Stimulated activated CD8-positive, alpha-beta memory T cell treated with anti-CD3 and anti-CD28 coated beads, Interleukin-7, amount 100 ng/mL, for 48 hours (primary cell): ENCODE results near the gene ESM1.
A peak's percentile ranks its signal among the peaks of the same experiment; 100 is the strongest.

Source experiments
- DNase-seq, 2 donors: peaks; one replicate each; pipeline ENCODE4 v3.0.0-alpha.2; 2020; ENCODE audit warnings: low read depth in 1 of 2; ENCODE audit errors: extremely low read depth in 1 of 2

Gene ESM1

GRCh38 chr5:54988218-54988617 lies 2.8 kb upstream of the ESM1 start:
- DNase-seq, result no peak

DNA sequence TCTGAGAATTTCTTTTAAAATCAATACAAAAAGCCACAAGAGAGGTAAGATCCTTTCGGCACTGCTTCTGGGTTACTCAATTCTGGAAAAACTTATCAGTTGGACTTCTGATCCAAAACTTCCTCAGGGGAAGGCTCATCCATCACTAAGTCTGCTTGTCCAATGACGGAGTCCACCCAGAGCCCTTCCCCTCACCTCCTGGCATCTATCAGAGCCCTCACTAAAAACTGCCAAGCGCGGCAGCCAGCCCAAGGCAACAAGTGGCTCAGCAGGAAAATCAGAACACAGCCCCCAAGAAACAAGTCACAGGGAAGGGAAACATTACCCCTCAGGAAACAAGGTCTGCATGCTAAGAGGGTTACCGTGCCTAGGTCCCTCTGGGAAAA lies 869 bp upstream of the ESM1 start:
- DNase-seq, result no peak

- no peak for DNase-seq
Measured at GRCh38 chr5:54981928-54982327, 3.5 kb downstream of the ESM1 start.

- no peak for DNase-seq
Measured at GRCh38 chr5:54975701-54976100, 9.7 kb downstream of the ESM1 start.

DNA sequence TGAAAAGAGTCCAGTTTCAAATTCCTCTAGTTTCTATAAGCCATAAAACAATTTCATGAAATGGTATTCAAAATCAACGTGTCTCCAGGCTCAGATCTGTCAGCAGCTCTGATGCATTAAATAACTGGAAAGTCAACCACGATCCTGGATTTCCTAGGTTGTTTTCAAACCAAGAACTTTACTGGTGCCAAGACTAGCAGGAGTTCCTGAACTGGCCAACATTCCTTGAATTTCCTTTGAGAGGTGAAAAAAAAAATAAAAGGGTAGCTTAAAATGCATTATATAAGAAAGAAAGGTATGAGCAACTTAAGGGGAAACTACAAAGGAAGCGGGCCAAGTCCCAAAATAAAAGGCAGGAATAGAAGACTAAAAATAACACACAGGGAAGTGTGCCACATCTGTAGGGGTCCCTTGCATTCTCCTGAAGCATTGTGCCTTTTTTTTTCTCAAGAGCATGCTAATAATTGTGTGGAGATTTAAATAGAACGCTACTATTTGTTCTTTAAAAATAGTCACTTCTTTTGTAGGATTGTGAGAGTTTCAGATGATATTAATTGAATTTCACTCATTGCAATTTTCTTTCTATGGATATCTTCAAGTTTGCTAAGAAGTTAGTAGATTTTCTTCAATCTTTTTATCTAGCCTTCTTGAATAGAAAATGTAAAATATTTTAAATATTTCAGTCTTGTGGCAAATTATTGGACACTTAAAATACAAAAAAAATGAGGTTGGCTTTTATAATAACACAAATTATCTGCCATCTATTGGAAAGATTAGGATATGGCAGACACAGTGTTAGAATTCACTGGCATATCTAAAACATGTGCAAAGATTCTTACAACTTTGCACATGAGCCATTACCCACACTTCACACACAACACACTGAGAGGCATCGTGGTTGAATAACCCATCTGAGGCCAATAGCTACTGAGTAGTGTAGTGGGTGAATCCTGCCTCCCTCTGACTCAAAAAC lies 15.3 kb downstream of the ESM1 start:
- DNase-seq, result no peak

DNA sequence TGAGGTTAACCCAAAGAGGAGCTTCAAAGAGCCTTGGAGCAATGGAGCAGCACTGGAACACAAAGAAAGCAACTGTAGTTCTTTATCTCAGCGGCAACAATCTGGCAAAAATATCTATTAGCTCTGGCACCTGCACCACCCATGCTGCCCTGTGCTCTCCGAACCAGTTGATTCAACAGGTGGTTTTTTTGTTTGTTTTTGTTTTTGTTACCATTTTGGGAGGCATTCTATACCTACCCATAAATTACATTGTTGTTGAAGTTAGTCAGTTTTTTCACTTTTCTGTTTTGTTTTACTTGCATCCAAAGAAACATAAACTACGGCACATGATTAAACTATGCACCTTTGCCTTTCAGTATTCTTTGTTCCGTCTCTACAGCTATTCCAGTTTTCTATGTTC lies 16.2 kb downstream of the ESM1 start:
- no peak for DNase-seq

DNA sequence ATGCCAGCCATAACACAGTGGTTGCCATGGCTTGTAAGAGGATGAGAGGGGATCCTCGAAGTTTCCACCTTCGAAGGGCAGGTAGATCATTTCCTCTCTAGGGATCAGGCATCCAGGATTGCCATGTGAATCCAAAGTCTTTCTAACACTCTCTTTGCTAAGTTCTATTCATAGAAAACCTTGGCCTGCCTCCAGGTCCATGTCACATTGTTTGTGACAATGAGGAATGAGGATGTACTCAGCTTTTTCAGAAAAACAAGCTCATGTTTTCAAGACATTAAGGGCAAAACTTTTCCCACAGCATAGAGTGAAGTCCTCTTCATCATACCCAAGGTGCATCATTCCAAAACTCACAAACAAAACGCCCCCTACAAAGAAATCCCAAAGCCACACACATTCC lies 19.6 kb downstream of the ESM1 start:
- no peak for DNase-seq

GRCh38 chr5:54964405-54964804 lies 21.0 kb downstream of the ESM1 start:
- DNase-seq, result no peak

DNA sequence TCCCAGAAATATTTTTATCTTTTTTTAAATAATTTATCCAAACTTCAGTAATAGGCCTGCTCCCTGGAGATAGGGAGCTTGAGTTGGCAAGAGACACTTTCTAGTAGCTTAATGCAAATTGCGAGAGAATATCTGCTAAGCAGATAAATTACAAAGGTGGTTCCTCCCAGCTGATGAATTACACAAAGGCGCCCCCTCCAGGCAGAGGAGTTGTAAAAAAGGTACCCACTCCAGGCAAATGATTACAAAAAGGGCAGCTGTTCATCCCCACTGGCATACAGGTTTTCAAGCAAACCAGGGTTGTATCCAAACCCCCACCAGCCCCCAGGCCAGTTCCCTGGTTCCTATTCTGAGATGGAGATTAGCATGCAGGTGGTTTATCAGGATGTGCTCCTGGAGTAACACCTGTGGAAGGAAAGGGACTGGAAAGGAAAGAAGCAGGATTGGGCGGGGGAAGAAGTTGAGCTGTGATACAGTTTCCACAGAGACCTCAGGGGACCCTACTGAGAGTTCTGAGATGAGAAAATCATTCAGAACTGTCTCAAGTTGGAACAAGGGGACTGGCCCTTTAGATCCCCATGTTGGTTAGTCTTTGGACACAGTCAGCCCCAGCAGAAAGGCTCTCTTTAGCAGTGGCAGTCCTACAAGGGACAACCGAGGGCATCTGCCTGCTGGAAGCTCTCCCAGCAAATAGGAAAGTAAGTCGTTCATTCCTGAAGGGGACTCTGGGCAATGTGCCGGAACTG lies 25.5 kb downstream of the ESM1 start:
- peak; percentile 16 to 35 for DNase-seq

DNA sequence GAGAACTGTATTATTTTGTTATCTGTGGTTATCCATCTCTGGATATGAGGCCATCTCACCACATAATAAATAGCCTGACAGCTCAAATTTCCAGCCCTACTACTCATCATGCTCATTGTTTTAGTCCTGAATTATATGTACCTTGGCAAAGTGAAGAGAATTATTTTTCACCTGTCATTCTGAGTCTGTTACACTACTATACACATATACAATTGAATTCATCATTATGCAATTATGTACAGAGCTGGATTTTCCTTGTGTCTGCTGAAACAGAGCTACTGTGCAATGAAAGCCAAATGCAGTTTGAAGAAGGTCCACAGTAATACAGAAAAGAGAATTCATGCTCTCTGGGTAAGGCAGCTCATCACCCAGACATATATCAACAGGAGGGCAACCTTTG lies 28.5 kb downstream of the ESM1 start:
- no peak for DNase-seq

- no peak for DNase-seq
Measured at GRCh38 chr5:54947187-54947586, 38.2 kb downstream of the ESM1 start.

DNA sequence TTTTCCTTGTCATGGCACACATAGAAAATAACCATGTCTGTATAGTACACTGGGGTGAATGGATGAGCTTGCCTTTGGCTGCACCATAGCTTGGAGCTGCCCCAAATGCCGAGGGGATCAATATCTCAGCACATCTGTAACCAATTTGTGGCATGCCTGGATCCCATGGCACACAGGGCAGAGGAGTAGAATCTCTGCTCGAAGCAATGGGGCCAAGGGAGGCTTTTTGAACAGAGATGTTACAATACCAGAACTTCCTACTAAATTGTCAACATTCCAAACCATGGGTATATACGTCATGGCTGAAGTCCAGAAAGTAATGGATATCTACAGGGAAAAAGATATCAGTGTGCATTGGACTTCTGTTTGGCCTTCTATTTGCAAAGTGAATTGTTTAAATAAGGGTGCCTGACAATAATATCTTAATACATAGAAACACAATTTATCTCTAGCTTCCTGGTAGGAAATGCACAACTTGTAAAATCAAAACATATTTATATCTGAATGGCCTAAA lies 39.0 kb downstream of the ESM1 start:
- no peak for DNase-seq

DNA sequence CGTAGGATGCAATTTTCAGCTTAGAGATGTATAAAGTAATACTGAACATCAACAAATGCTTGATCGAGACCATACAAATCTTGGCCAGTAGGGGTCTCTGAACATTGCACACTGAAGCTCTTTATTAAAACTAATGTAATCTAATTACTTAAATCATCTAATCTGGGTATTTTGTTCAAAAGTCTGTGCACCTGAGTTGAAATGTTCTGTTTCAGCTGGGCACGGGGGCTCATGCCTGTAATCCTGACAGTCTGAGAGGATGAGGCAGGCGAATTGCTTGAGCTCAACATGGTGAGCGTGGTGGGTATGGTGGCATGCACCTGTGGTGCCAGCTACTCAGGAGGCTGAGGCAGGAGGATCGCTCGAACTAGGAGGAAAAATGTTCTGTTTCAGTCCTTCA lies 41.0 kb downstream of the ESM1 start:
- no peak for DNase-seq

GRCh38 chr5:54942064-54942778 lies 43.2 kb downstream of the ESM1 start:
- DNase-seq, result no peak

DNA sequence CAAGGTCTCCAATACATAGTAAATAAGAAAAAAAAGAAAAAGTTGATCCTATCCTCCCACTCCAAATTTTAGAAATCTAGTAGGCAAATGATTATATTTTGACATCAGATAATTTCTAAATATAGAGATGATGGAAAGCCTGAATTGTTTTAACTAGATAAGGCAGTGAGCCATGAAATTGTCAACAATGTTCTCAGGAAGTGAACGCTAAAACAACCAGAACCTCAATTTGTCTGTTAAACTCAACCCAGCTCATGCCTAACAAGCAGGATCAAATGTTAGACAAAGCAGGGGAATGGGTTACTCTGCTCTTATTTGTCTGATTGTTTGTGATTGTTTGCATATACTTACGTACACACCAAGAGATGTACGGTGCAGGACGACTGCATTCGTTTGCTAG lies 49.2 kb downstream of the ESM1 start:
- no peak for DNase-seq

DNA sequence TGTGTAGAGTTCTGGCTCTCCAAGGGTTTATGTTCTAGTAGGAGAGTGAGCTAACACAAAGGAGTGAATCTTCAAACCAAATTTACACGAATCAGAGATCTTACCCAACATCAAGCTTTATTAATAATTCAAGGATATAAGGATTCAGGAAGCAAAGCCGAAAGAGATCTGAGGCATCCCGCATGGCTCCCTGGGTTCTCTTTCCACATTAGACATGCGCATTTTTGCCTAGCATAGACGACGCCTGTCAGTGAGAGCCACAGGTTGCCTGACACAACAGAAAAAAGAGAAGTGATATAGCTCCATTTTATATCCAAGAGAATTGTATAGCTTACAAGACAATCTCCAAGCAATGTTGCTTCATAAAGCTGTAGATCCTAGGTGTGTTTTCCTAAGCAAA lies 52.6 kb downstream of the ESM1 start:
- no peak for DNase-seq

DNA sequence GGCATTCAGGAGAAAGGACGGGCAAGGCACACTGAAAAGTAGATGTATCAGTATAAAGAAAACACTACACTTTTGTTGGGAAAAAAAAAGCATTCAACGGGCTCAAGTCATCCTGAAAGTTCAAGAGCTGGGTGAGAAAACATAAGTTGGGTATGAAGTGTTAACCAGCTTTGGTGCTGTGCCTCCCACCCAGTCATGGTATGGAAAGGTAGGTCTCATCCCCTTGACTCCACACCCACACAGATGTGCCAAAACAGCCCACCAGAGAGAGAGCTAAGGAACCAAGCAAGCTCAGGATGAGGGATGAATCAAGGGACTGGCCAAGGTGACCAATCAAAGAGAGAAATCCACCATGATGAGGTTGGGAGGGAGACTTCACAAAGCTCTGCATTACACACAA lies 54.7 kb downstream of the ESM1 start:
- DNase-seq, result peak; percentile 26 to 56
